ENCODE data around the gene VEZT. TPM values are rescaled to one million over a fixed set of nuclear protein-coding genes. Genes with fewer than 3 reads are reported as not detected.

The VEZT gene
- polyA plus RNA-seq, 3 donors = 14.6 to 20.6 (median 16.7) TPM

GRCh38 chr12:95269892-95270291 lies 52.3 kb downstream of the VEZT start:
- Histone ChIP-seq H3K79me2 (ENCODE audit: insufficient read depth, low read length) (no peaks in the 10 kb centered on the region), H3K4me2 (replicated peaks; ENCODE audit: extremely low read depth, low read length, poor library complexity, severe bottlenecking) (no peak overlapping the region), H3K9ac (ENCODE audit: insufficient read depth, low read length, poor library complexity, severe bottlenecking) (no peak overlapping the region), H3K36me3 (replicated peaks in 1 of 2; ENCODE audit: control insufficient read depth in 1 of 2, insufficient read depth in 2 of 2, low read length in 2 of 2) (peaks cover 46 to 74% of the 10 kb centered on the region in 2 donors), H3K9me3 (replicated peaks in 1 of 2; ENCODE audit: control insufficient read depth in 1 of 2, insufficient read depth in 1 of 2, low read length in 2 of 2) (no peaks in the 10 kb centered on the region), H3K27me3 (ENCODE audit: control insufficient read depth in 2 of 2, insufficient read depth in 2 of 2, low read length in 2 of 2) (no peaks in the 10 kb centered on the region), H2AFZ (ENCODE audit: insufficient read depth, low read depth, low read length, poor library complexity, severe bottlenecking) (no peak overlapping the region), H4K20me1 (ENCODE audit: insufficient read depth, low read length) (no peaks in the 10 kb centered on the region), H3K4me3 (replicated peaks in 1 of 3; ENCODE audit: low read depth in 2 of 3, low read length in 3 of 3) (no peak overlapping the region), H3K4me1 (ENCODE audit: control insufficient read depth in 1 of 2, insufficient read depth in 2 of 2, low read length in 2 of 2) (no peaks in the 10 kb centered on the region), H3K27ac (ENCODE audit: low read depth in 1 of 2, low read length in 2 of 2) (no peak overlapping the region)
- no peak for TF ChIP-seq CTCF (IDR thresholded peaks at IDR 0.05)
- peaks cover 46 to 59% of the 10 kb centered on the region in 2 donors for H3K36me3 Mint-ChIP-seq
- no peaks in the 10 kb centered on the region for H3K4me1 Mint-ChIP-seq
- WGBS (ENCODE audit: insufficient coverage) = no CpG with 5 or more reads among the region's 3 CpGs
- intact Hi-C loops (cut with micrococcal nuclease) = no loop called here
- H3K9me3 Mint-ChIP-seq = peaks cover 0 to 2% (median 0%) of the 10 kb centered on the region in 7 donors
- no peak for DNase-seq
- H3K27ac Mint-ChIP-seq = no peak overlapping the region
- H3K4me3 Mint-ChIP-seq = no peak overlapping the region
- H3K27me3 Mint-ChIP-seq (ENCODE audit: low read depth in 3 of 3) = no peaks in the 10 kb centered on the region

GRCh38 chr12:95271465-95271864 lies 53.9 kb downstream of the VEZT start:
- H3K36me3 Mint-ChIP-seq = peaks cover 45 to 62% of the 10 kb centered on the region in 2 donors
- H3K9ac ChIP-seq (ENCODE audit: insufficient read depth, low read length, poor library complexity, severe bottlenecking) = no peak overlapping the region
- H3K4me1 Mint-ChIP-seq = no peaks in the 10 kb centered on the region
- no peak overlapping the region for H3K27ac ChIP-seq (ENCODE audit: low read depth in 1 of 2, low read length in 2 of 2)
- H3K27me3 Mint-ChIP-seq (ENCODE audit: low read depth in 3 of 3) = no peaks in the 10 kb centered on the region
- H3K79me2 ChIP-seq (ENCODE audit: insufficient read depth, low read length) = no peaks in the 10 kb centered on the region
- peaks cover 0 to 2% (median 0%) of the 10 kb centered on the region in 7 donors for H3K9me3 Mint-ChIP-seq
- intact Hi-C loops (cut with micrococcal nuclease) = no loop called here
- TF ChIP-seq CTCF (IDR thresholded peaks at IDR 0.05) = no peak
- H4K20me1 ChIP-seq (ENCODE audit: insufficient read depth, low read length) = no peaks in the 10 kb centered on the region
- H3K9me3 ChIP-seq (replicated peaks in 1 of 2; ENCODE audit: control insufficient read depth in 1 of 2, insufficient read depth in 1 of 2, low read length in 2 of 2) = no peaks in the 10 kb centered on the region
- H3K4me2 ChIP-seq (replicated peaks; ENCODE audit: extremely low read depth, low read length, poor library complexity, severe bottlenecking) = no peak overlapping the region
- no peak overlapping the region for H2AFZ ChIP-seq (ENCODE audit: insufficient read depth, low read depth, low read length, poor library complexity, severe bottlenecking)
- H3K4me3 Mint-ChIP-seq = no peak overlapping the region
- DNase-seq = no peak
- H3K4me1 ChIP-seq (ENCODE audit: control insufficient read depth in 1 of 2, insufficient read depth in 2 of 2, low read length in 2 of 2) = no peaks in the 10 kb centered on the region
- 100% methylated on average over 1 of the region's 2 CpGs for WGBS (ENCODE audit: insufficient coverage)
- H3K4me3 ChIP-seq (replicated peaks in 1 of 3; ENCODE audit: low read depth in 2 of 3, low read length in 3 of 3) = no peak overlapping the region
- H3K27ac Mint-ChIP-seq = no peak overlapping the region
- peaks cover 40 to 80% of the 10 kb centered on the region in 2 donors for H3K36me3 ChIP-seq (replicated peaks in 1 of 2; ENCODE audit: control insufficient read depth in 1 of 2, insufficient read depth in 2 of 2, low read length in 2 of 2)
- no peaks in the 10 kb centered on the region for H3K27me3 ChIP-seq (ENCODE audit: control insufficient read depth in 2 of 2, insufficient read depth in 2 of 2, low read length in 2 of 2)

Data from CD14-positive monocyte (primary cell).